Measurements from ENCODE around the gene CDK10. TPM values are rescaled to one million over a fixed set of nuclear protein-coding genes. Genes with fewer than 3 reads are reported as not detected.

CDK10 gene
- total RNA-seq, 5 donors from 2014 or later (not counting 1 experiment from before 2014, with no cell fraction given): 108 to 163 (median 138) TPM

GRCh38 chr16:89643769-89644300 is 42.7 kb upstream of the CDK10 start:
- Histone ChIP-seq H3K9me3 (no peaks in the 10 kb centered on the region), H3K36me3 (ENCODE audit: control insufficient read depth in 2 of 2, extremely low read depth in 1 of 2, insufficient read depth in 1 of 2, low read length in 1 of 2) (peaks cover 10 to 31% of the 10 kb centered on the region in 2 donors), H3K27ac (ENCODE audit: low read length) (no peak overlapping the region), H3K4me1 (ENCODE audit: control insufficient read depth in 1 of 2, extremely low read depth in 1 of 2, insufficient read depth in 2 of 2, low read length in 2 of 2) (peaks cover 0 to 17% of the 10 kb centered on the region in 2 experiments), H3K4me3 (ENCODE audit: control insufficient read depth in 1 of 2, extremely low read depth in 1 of 2, low read length in 1 of 2) (no peak overlapping the region), H3K27me3 (replicated peaks in 1 of 2; ENCODE audit: control insufficient read depth in 2 of 2, extremely low read depth in 1 of 2, insufficient read depth in 2 of 2, low read length in 1 of 2) (peaks cover 0 to 5% of the 10 kb centered on the region in 2 experiments)
- ATAC-seq (replicated peaks in 1 of 4): no peak
- no peak for DNase-seq
- peaks cover 23% of the 10 kb centered on the region for H3K36me3 Mint-ChIP-seq
- no peaks in the 10 kb centered on the region for H3K27me3 Mint-ChIP-seq
- no peaks in the 10 kb centered on the region for H3K9me3 Mint-ChIP-seq
- ChIA-PET CTCF (no interaction called here), POLR2A (no interaction called here)
- 87% methylated on average over 12 of the region's 14 CpGs for WGBS (ENCODE audit: insufficient coverage)
- H3K4me3 Mint-ChIP-seq: no peak overlapping the region
- no peak overlapping the region for H3K27ac Mint-ChIP-seq
- peaks cover 9 to 12% (median 10%) of the 10 kb centered on the region in 3 donors for H3K4me1 Mint-ChIP-seq

GRCh38 chr16:89645122-89645521 is 41.4 kb upstream of the CDK10 start:
- Histone ChIP-seq H3K27me3 (replicated peaks in 1 of 2; ENCODE audit: control insufficient read depth in 2 of 2, extremely low read depth in 1 of 2, insufficient read depth in 2 of 2, low read length in 1 of 2) (peaks cover 0 to 5% of the 10 kb centered on the region in 2 experiments), H3K27ac (ENCODE audit: low read length) (no peak overlapping the region), H3K9me3 (no peaks in the 10 kb centered on the region), H3K4me1 (ENCODE audit: control insufficient read depth in 1 of 2, extremely low read depth in 1 of 2, insufficient read depth in 2 of 2, low read length in 2 of 2) (peaks cover 0 to 16% of the 10 kb centered on the region in 2 experiments), H3K36me3 (ENCODE audit: control insufficient read depth in 2 of 2, extremely low read depth in 1 of 2, insufficient read depth in 1 of 2, low read length in 1 of 2) (peaks cover 10 to 40% of the 10 kb centered on the region in 2 donors), H3K4me3 (ENCODE audit: control insufficient read depth in 1 of 2, extremely low read depth in 1 of 2, low read length in 1 of 2) (no peak overlapping the region)
- Mint-ChIP-seq H3K9me3 (no peaks in the 10 kb centered on the region), H3K27ac (no peak overlapping the region), H3K4me1 (peaks cover 10 to 12% (median 11%) of the 10 kb centered on the region in 3 donors), H3K27me3 (no peaks in the 10 kb centered on the region), H3K36me3 (peaks cover 30% of the 10 kb centered on the region), H3K4me3 (no peak overlapping the region)
- WGBS (ENCODE audit: insufficient coverage): 93% methylated on average over 7 of the region's 11 CpGs
- no peak for ATAC-seq (replicated peaks in 1 of 4)
- CTCF ChIA-PET: interaction anchor here (0.5 kb wide), 2 partner anchors 381 to 1139 kb away, joined by 3 to 4 read pairs; no protein-coding TSS in a partner anchor
- DNase-seq: no peak
- POLR2A ChIA-PET: no interaction called here

- peaks cover under 1 to 6% (median 3%) of the 10 kb centered on the region in 3 donors for H3K4me1 Mint-ChIP-seq
- peaks cover 36% of the 10 kb centered on the region for H3K36me3 Mint-ChIP-seq
- H3K27me3 ChIP-seq (replicated peaks in 1 of 2; ENCODE audit: control insufficient read depth in 2 of 2, extremely low read depth in 1 of 2, insufficient read depth in 2 of 2, low read length in 1 of 2): no peaks in the 10 kb centered on the region
- H3K27me3 Mint-ChIP-seq: no peaks in the 10 kb centered on the region
- no peaks in the 10 kb centered on the region for H3K9me3 Mint-ChIP-seq
- H3K4me3 Mint-ChIP-seq: no peak overlapping the region
- 99% methylated on average over 20 of the region's 22 CpGs for WGBS (ENCODE audit: insufficient coverage)
- no peak overlapping the region for H3K27ac Mint-ChIP-seq
- ATAC-seq (replicated peaks in 1 of 4) (no peak), DNase-seq (no peak)
- peaks cover 17 to 44% of the 10 kb centered on the region in 2 donors for H3K36me3 ChIP-seq (ENCODE audit: control insufficient read depth in 2 of 2, extremely low read depth in 1 of 2, insufficient read depth in 1 of 2, low read length in 1 of 2)
- peaks cover 0 to 5% of the 10 kb centered on the region in 2 experiments for H3K4me1 ChIP-seq (ENCODE audit: control insufficient read depth in 1 of 2, extremely low read depth in 1 of 2, insufficient read depth in 2 of 2, low read length in 2 of 2)
- no peak overlapping the region for H3K27ac ChIP-seq (ENCODE audit: low read length)
- ChIA-PET CTCF (no interaction called here), POLR2A (no interaction called here)
- no peak overlapping the region for H3K4me3 ChIP-seq (ENCODE audit: control insufficient read depth in 1 of 2, extremely low read depth in 1 of 2, low read length in 1 of 2)
- H3K9me3 ChIP-seq: no peaks in the 10 kb centered on the region
These were observed 40.2 kb upstream of the CDK10 start for GRCh38 chr16:89646270-89646669.

GRCh38 chr16:89646906-89647305 is 39.6 kb upstream of the CDK10 start:
- Histone ChIP-seq H3K4me3 (ENCODE audit: control insufficient read depth in 1 of 2, extremely low read depth in 1 of 2, low read length in 1 of 2) (no peak overlapping the region), H3K27me3 (replicated peaks in 1 of 2; ENCODE audit: control insufficient read depth in 2 of 2, extremely low read depth in 1 of 2, insufficient read depth in 2 of 2, low read length in 1 of 2) (no peaks in the 10 kb centered on the region), H3K27ac (ENCODE audit: low read length) (no peak overlapping the region), H3K36me3 (ENCODE audit: control insufficient read depth in 2 of 2, extremely low read depth in 1 of 2, insufficient read depth in 1 of 2, low read length in 1 of 2) (peaks cover 21 to 49% of the 10 kb centered on the region in 2 donors), H3K4me1 (ENCODE audit: control insufficient read depth in 1 of 2, extremely low read depth in 1 of 2, insufficient read depth in 2 of 2, low read length in 2 of 2) (peaks cover 0 to 1% of the 10 kb centered on the region in 2 experiments), H3K9me3 (no peaks in the 10 kb centered on the region)
- ChIA-PET CTCF (no interaction called here), POLR2A (no interaction called here)
- DNase-seq (no peak), ATAC-seq (replicated peaks in 1 of 4) (no peak)
- no peak overlapping the region for H3K27ac Mint-ChIP-seq
- H3K9me3 Mint-ChIP-seq: no peaks in the 10 kb centered on the region
- WGBS (ENCODE audit: insufficient coverage): 91% methylated on average over 10 of the region's 12 CpGs
- peaks cover 36% of the 10 kb centered on the region for H3K36me3 Mint-ChIP-seq
- H3K27me3 Mint-ChIP-seq: no peaks in the 10 kb centered on the region
- peaks cover 0 to 6% (median 0%) of the 10 kb centered on the region in 3 donors for H3K4me1 Mint-ChIP-seq
- no peak overlapping the region for H3K4me3 Mint-ChIP-seq

- Histone ChIP-seq H3K27ac (ENCODE audit: low read length) (no peak overlapping the region), H3K27me3 (replicated peaks in 1 of 2; ENCODE audit: control insufficient read depth in 2 of 2, extremely low read depth in 1 of 2, insufficient read depth in 2 of 2, low read length in 1 of 2) (no peaks in the 10 kb centered on the region), H3K4me3 (ENCODE audit: control insufficient read depth in 1 of 2, extremely low read depth in 1 of 2, low read length in 1 of 2) (no peak overlapping the region), H3K4me1 (ENCODE audit: control insufficient read depth in 1 of 2, extremely low read depth in 1 of 2, insufficient read depth in 2 of 2, low read length in 2 of 2) (peaks cover 0 to 24% of the 10 kb centered on the region in 2 experiments), H3K9me3 (no peaks in the 10 kb centered on the region), H3K36me3 (ENCODE audit: control insufficient read depth in 2 of 2, extremely low read depth in 1 of 2, insufficient read depth in 1 of 2, low read length in 1 of 2) (peaks cover 16 to 37% of the 10 kb centered on the region in 2 donors)
- H3K9me3 Mint-ChIP-seq: no peaks in the 10 kb centered on the region
- 95% methylated on average over 13 of the region's 15 CpGs for WGBS (ENCODE audit: insufficient coverage)
- H3K27ac Mint-ChIP-seq: no peak overlapping the region
- CTCF ChIA-PET: no interaction called here
- POLR2A ChIA-PET: no interaction called here
- H3K4me3 Mint-ChIP-seq: no peak overlapping the region
- H3K36me3 Mint-ChIP-seq: peaks cover 27% of the 10 kb centered on the region
- peaks cover 13 to 31% (median 21%) of the 10 kb centered on the region in 3 donors for H3K4me1 Mint-ChIP-seq
- ATAC-seq (replicated peaks in 1 of 4): no peak
- DNase-seq: no peak
- H3K27me3 Mint-ChIP-seq: no peaks in the 10 kb centered on the region
These were observed 34.9 kb upstream of the CDK10 start for GRCh38 chr16:89651584-89651983.

- ATAC-seq (replicated peaks in 1 of 4): no peak
- ChIA-PET CTCF (interaction anchor here in 1 of 2 donors (0.6 kb wide), 1 partner anchor 92 kb away, joined by 4 read pairs; no protein-coding TSS in a partner anchor), POLR2A (no interaction called here)
- peaks cover 19% of the 10 kb centered on the region for H3K36me3 Mint-ChIP-seq
- Histone ChIP-seq H3K4me3 (ENCODE audit: control insufficient read depth in 1 of 2, extremely low read depth in 1 of 2, low read length in 1 of 2) (no peak overlapping the region), H3K36me3 (ENCODE audit: control insufficient read depth in 2 of 2, extremely low read depth in 1 of 2, insufficient read depth in 1 of 2, low read length in 1 of 2) (peaks cover 11 to 27% of the 10 kb centered on the region in 2 donors), H3K27ac (ENCODE audit: low read length) (no peak overlapping the region), H3K9me3 (no peaks in the 10 kb centered on the region), H3K27me3 (replicated peaks in 1 of 2; ENCODE audit: control insufficient read depth in 2 of 2, extremely low read depth in 1 of 2, insufficient read depth in 2 of 2, low read length in 1 of 2) (no peaks in the 10 kb centered on the region), H3K4me1 (ENCODE audit: control insufficient read depth in 1 of 2, extremely low read depth in 1 of 2, insufficient read depth in 2 of 2, low read length in 2 of 2) (peaks cover 2 to 40% of the 10 kb centered on the region in 2 experiments)
- 100% methylated on average over 3 of the region's 10 CpGs for WGBS (ENCODE audit: insufficient coverage)
- H3K9me3 Mint-ChIP-seq: no peaks in the 10 kb centered on the region
- peak overlapping the region in 1 of 3 donors; percentile 13 for H3K4me3 Mint-ChIP-seq
- H3K27me3 Mint-ChIP-seq: no peaks in the 10 kb centered on the region
- H3K4me1 Mint-ChIP-seq: peaks cover 23 to 41% (median 29%) of the 10 kb centered on the region in 3 donors
- no peak overlapping the region for H3K27ac Mint-ChIP-seq
- no peak for DNase-seq
These were observed 32.7 kb upstream of the CDK10 start for GRCh38 chr16:89653656-89654295.

Data from T-cell (primary cell).